A673 (cell line): ENCODE results near the gene CCSER1.

Experiments
- EZH2 ChIP-seq: fragments of 200-600 bp; sonication (generic); IDR thresholded peaks from 2 replicates; pipeline ENCODE4 v1.6.1; 2017; ENCODE audit warnings: borderline replicate concordance, low read depth, mild to moderate bottlenecking, mixed read lengths, antibody characterized with exemption, low read length; ENCODE audit not compliant: poor library complexity, severe bottlenecking
- TF ChIP-seq, protein P1 (sequence below): fragments of 300-800, 200-600 bp; sonication (generic); conservative IDR thresholded peaks from 2 replicates; pipeline ENCODE4 v1.5.1; 2017; ENCODE audit warnings: low read depth, mild to moderate bottlenecking, antibody characterized with exemption, low read length, moderate library complexity, mixed read lengths

- TF ChIP-seq, protein P1, sequence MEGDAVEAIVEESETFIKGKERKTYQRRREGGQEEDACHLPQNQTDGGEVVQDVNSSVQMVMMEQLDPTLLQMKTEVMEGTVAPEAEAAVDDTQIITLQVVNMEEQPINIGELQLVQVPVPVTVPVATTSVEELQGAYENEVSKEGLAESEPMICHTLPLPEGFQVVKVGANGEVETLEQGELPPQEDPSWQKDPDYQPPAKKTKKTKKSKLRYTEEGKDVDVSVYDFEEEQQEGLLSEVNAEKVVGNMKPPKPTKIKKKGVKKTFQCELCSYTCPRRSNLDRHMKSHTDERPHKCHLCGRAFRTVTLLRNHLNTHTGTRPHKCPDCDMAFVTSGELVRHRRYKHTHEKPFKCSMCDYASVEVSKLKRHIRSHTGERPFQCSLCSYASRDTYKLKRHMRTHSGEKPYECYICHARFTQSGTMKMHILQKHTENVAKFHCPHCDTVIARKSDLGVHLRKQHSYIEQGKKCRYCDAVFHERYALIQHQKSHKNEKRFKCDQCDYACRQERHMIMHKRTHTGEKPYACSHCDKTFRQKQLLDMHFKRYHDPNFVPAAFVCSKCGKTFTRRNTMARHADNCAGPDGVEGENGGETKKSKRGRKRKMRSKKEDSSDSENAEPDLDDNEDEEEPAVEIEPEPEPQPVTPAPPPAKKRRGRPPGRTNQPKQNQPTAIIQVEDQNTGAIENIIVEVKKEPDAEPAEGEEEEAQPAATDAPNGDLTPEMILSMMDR, result no peak
- no peak for TF ChIP-seq EZH2
Observed at GRCh38 chr4:90245837-90246236, 118.6 kb downstream of the CCSER1 start.
